GM12865 (cell line): ENCODE results near the gene IL17C.
A peak's percentile ranks its signal among the peaks of the same experiment; 100 is the strongest.

Experiments used
- DNase-seq: peaks from one replicate; pipeline ENCODE4 v3.0.0; 2010; ENCODE audit warnings: low read depth
- H3K4me3 ChIP-seq: 2 replicates; pipeline ENCODE4 v1.5.1; 2011; ENCODE audit warnings: mild to moderate bottlenecking, low read depth, low read length, control low read depth
- CTCF ChIP-seq: IDR thresholded peaks from 2 replicates; pipeline ENCODE4 v1.5.1; 2011; ENCODE audit warnings: low read length, control low read depth, low read depth, inconsistent platforms; ENCODE audit not compliant: insufficient read depth; ENCODE audit errors: missing control alignments

The IL17C gene

GRCh38 chr16:88638323-88639230 lies at the start of gene IL17C:
Gene IL17C, plus strand, starts transcription at chr16:88638572. Its CDS starts 70 bp downstream, at chr16:88638642.
- TF ChIP-seq CTCF: no peak
- no peak for DNase-seq
- H3K4me3 ChIP-seq: no peak within 1 kb of the TSS

GRCh38 chr16:88588754-88589153 lies 49.6 kb upstream of the IL17C start:
- no peak for DNase-seq
- H3K4me3 ChIP-seq: no peak overlapping the region
- no peak for TF ChIP-seq CTCF

GRCh38 chr16:88589441-88589840 lies 48.9 kb upstream of the IL17C start:
- no peak for TF ChIP-seq CTCF
- no peak for DNase-seq
- no peak overlapping the region for H3K4me3 ChIP-seq

- no peak for TF ChIP-seq CTCF
- peak; percentile 86 for DNase-seq
- peak overlapping the region; percentile 23 for H3K4me3 ChIP-seq
Observed at GRCh38 chr16:88591577-88592021, 46.8 kb upstream of the IL17C start.

GRCh38 chr16:88593061-88593460 lies 45.3 kb upstream of the IL17C start:
- no peak for TF ChIP-seq CTCF
- H3K4me3 ChIP-seq: no peak overlapping the region
- DNase-seq: no peak

- DNase-seq: no peak
- no peak overlapping the region for H3K4me3 ChIP-seq
- TF ChIP-seq CTCF: no peak
Observed at GRCh38 chr16:88593489-88593888, 44.9 kb upstream of the IL17C start.
